ENCODE data around the gene LAMB2.
A peak's percentile ranks its signal among the peaks of the same experiment; 100 is the strongest.

The LAMB2 gene

GRCh38 chr3:49093853-49094767, 38.7 kb downstream of the LAMB2 start, which contains the start of gene QRICH1:
Gene QRICH1, minus strand, starts transcription at chr3:49094071. Its CDS starts 17,054 bp downstream, at chr3:49077017.
- Histone ChIP-seq H3K27me3 (replicated peaks) (no peaks in the 10 kb centered on the region), H3K36me3 (replicated peaks) (peaks cover 24% of the 10 kb centered on the region), H3K27ac (peak within 1 kb of the TSS; percentile 96), H3K4me3 (ENCODE audit: low read depth, low read length) (peak within 1 kb of the TSS; percentile 95)
- DNase-seq, result peak; percentile 97
- in situ Hi-C loops (cut with HindIII; ENCODE audit: low pct_ligation_motif_present, low sequenced_read_pairs), result no loop called here
- TF ChIP-seq CTCF (IDR thresholded peaks at IDR 0.05; ENCODE audit: low read depth, low read length, missing control alignments), result peak; percentile 82

DNA sequence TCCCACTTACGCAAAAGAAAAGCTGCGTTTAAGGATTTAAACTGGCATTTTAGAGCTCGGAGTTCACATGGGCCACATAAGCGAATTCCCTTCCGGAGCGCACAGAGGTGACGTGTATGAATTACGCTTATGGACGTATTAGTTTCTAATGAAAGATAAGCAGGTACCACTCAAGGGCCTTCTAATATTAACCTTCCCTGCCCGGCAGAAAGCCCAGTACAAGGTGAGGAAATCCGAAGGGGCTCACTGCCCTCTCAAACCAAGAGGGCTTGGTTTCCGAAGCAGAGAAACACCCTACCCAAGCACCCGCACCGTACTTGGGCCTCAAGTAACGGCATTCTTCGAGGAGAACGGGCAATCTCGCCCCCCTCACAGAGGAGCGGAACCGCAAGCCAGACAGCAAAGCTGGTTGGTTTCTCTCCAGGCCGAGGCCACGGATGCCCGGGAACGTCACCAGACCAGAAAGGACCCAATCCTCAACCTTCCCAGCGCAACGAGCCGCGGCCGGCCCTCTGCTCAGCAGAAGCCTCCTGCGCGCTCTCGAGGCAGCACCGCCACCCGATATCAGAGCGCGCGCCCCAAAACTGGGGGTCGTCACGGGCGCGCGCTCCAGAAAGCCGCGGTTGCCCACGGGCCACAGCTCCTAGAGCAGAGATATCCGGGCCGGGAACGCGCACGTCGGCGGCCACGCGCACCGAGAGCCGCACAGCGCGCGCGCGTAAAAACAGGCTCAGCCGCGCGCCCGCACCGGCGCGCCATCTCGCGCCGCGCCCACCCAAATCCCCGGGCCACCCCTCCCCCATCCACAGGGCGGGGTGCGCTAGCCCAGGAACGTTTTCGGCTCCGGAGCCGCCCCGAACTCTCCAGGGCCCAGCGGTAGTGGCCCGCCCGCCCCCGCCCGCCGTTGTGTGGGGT, 39.7 kb downstream of the LAMB2 start:
- TF ChIP-seq CTCF (IDR thresholded peaks at IDR 0.05; ENCODE audit: low read depth, low read length, missing control alignments), result no peak
- peak; percentile 90 for DNase-seq
- in situ Hi-C loops (cut with HindIII; ENCODE audit: low pct_ligation_motif_present, low sequenced_read_pairs), result no loop called here

GRCh38 chr3:49081429-49081828, 51.4 kb downstream of the LAMB2 start:
- TF ChIP-seq CTCF (IDR thresholded peaks at IDR 0.05; ENCODE audit: low read depth, low read length, missing control alignments), result no peak
- H3K4me3 ChIP-seq (ENCODE audit: low read depth, low read length), result no peak overlapping the region
- H3K27ac ChIP-seq, result no peak overlapping the region
- in situ Hi-C loops (cut with HindIII; ENCODE audit: low pct_ligation_motif_present, low sequenced_read_pairs), result no loop called here
- H3K36me3 ChIP-seq (replicated peaks), result peaks cover 8% of the 10 kb centered on the region
- H3K27me3 ChIP-seq (replicated peaks), result no peaks in the 10 kb centered on the region
- no peak for DNase-seq

More for the DNA sequence above, 39.7 kb downstream of the LAMB2 start:
- Histone ChIP-seq H3K27me3 (replicated peaks) (no peaks in the 10 kb centered on the region), H3K4me3 (ENCODE audit: low read depth, low read length) (peak overlapping the region; percentile 95), H3K27ac (peak overlapping the region; percentile 96), H3K36me3 (replicated peaks) (peaks cover 15% of the 10 kb centered on the region)

- H3K36me3 ChIP-seq (replicated peaks), result peaks cover 29% of the 10 kb centered on the region
- no peak for TF ChIP-seq CTCF (IDR thresholded peaks at IDR 0.05; ENCODE audit: low read depth, low read length, missing control alignments)
Measured at GRCh38 chr3:49079270-49079669, 53.6 kb downstream of the LAMB2 start.

GRCh38 chr3:49076646-49077045, 56.2 kb downstream of the LAMB2 start:
- no peak for DNase-seq
- H3K36me3 ChIP-seq (replicated peaks), result peaks cover 52% of the 10 kb centered on the region
- TF ChIP-seq CTCF (IDR thresholded peaks at IDR 0.05; ENCODE audit: low read depth, low read length, missing control alignments), result no peak
- H3K27me3 ChIP-seq (replicated peaks), result no peaks in the 10 kb centered on the region
- in situ Hi-C loops (cut with HindIII; ENCODE audit: low pct_ligation_motif_present, low sequenced_read_pairs), result no loop called here
- no peak overlapping the region for H3K27ac ChIP-seq
- no peak overlapping the region for H3K4me3 ChIP-seq (ENCODE audit: low read depth, low read length)

More at GRCh38 chr3:49079270-49079669, 53.6 kb downstream of the LAMB2 start:
- Histone ChIP-seq H3K27ac (no peak overlapping the region), H3K27me3 (replicated peaks) (no peaks in the 10 kb centered on the region), H3K4me3 (ENCODE audit: low read depth, low read length) (no peak overlapping the region)
- DNase-seq, result no peak
- in situ Hi-C loops (cut with HindIII; ENCODE audit: low pct_ligation_motif_present, low sequenced_read_pairs), result no loop called here
